T-helper 2 cell treated with Interferon-gamma antibody and Interleukin-4, amounts not matched to agents 100 ng/mL and 5 ng/mL, for 36 hours (primary cell): ENCODE results near the gene METTL5. TPM values are rescaled to one million over a fixed set of nuclear protein-coding genes. Genes with fewer than 3 reads are reported as not detected.
"Not testable (repeated sequence)": the region's sequence is repeated elsewhere in the genome, so short reads cannot be mapped to it uniquely, and the experiment has no call there.

Experiments
- intact Hi-C: fragments of 100-400 bp; cut with micrococcal nuclease; formaldehyde crosslinking; loops from one replicate; pipeline ENCODE4 v1.15.1; 2023
- total RNA-seq: library from RNA; stranded (reverse); gene quantifications from 2 replicates; pipeline ENCODE4 v1.2.3, GENCODE V29; 2022

Gene METTL5
- total RNA-seq, 1 donor from 2014 or later = 58.0 TPM

GRCh38 chr2:169834401-169834800, 9.7 kb upstream of the METTL5 start:
- intact Hi-C loops = no loop called here

- intact Hi-C loops = loop anchor here (5.0 kb wide), 3 partner anchors 49 to 944 kb away; partner anchors contain the start of genes ERICH2 and LRP2
These were observed 3.6 kb upstream of the METTL5 start for GRCh38 chr2:169828141-169828811.

- intact Hi-C loops = loop anchor here (1.0 to 5.0 kb wide), 6 partner anchors 50 to 945 kb away; partner anchors contain the start of genes CFAP210, ERICH2, FASTKD1 and LRP2
These were observed 2.8 kb upstream of the METTL5 start, which contains the start of gene UBR3 for GRCh38 chr2:169827272-169828140. Gene UBR3, plus strand, starts transcription at chr2:169827454. Its CDS starts 54 bp downstream, at chr2:169827508.

GRCh38 chr2:169823996-169824372, 721 bp downstream of the METTL5 start:
- intact Hi-C loops = loop anchor here (1.0 kb wide), 2 partner anchors 25 to 345 kb away; partner anchors contain the start of gene BBS5

GRCh38 chr2:169822785-169823392, 1.8 kb downstream of the METTL5 start:
- intact Hi-C loops = no loop called here

GRCh38 chr2:169822036-169822435, 2.7 kb downstream of the METTL5 start:
- intact Hi-C loops = no loop called here

GRCh38 chr2:169820101-169820500, 4.6 kb downstream of the METTL5 start:
- intact Hi-C loops = not testable (repeated sequence)

GRCh38 chr2:169819106-169819505, 5.6 kb downstream of the METTL5 start:
- intact Hi-C loops = no loop called here

- intact Hi-C loops = no loop called here
These were observed 6.5 kb downstream of the METTL5 start for GRCh38 chr2:169818241-169818640.

GRCh38 chr2:169817369-169817768, 7.3 kb downstream of the METTL5 start:
- intact Hi-C loops = not testable (repeated sequence)

GRCh38 chr2:169816961-169817360, 7.7 kb downstream of the METTL5 start:
- intact Hi-C loops = not testable (repeated sequence)

GRCh38 chr2:169815849-169816248, 8.9 kb downstream of the METTL5 start:
- intact Hi-C loops = no loop called here

GRCh38 chr2:169808221-169808620, 16.5 kb downstream of the METTL5 start:
- intact Hi-C loops = no loop called here

GRCh38 chr2:169806586-169806985, 18.1 kb downstream of the METTL5 start:
- intact Hi-C loops = no loop called here

GRCh38 chr2:169803480-169803879, 21.2 kb downstream of the METTL5 start:
- intact Hi-C loops = no loop called here

GRCh38 chr2:169798718-169799592, 25.8 kb downstream of the METTL5 start, which contains the start of gene SSB:
Gene SSB, plus strand, starts transcription at chr2:169798871. Its CDS starts 2,090 bp downstream, at chr2:169800961.
- intact Hi-C loops = loop anchor here (1.0 kb wide), 3 partner anchors 25 to 226 kb away; partner anchors contain the start of genes CFAP210, FASTKD1, METTL5 and PHOSPHO2

- intact Hi-C loops = no loop called here
These were observed 26.3 kb downstream of the METTL5 start for GRCh38 chr2:169798397-169798717.

- intact Hi-C loops = no loop called here
These were observed 27.1 kb downstream of the METTL5 start for GRCh38 chr2:169797601-169798000.

GRCh38 chr2:169796441-169796840, 28.3 kb downstream of the METTL5 start:
- intact Hi-C loops = no loop called here

- intact Hi-C loops = no loop called here
These were observed 29.5 kb downstream of the METTL5 start for GRCh38 chr2:169795181-169795580.

- intact Hi-C loops = no loop called here
These were observed 34.1 kb downstream of the METTL5 start for GRCh38 chr2:169790581-169790980.
